CD4-positive, alpha-beta memory T cell (primary cell): Measurements from ENCODE around the gene CYP21A2. TPM values are rescaled to one million over a fixed set of nuclear protein-coding genes. Genes with fewer than 3 reads are reported as not detected.

Experiments
- CTCF ChIA-PET: fragments of 350-600 bp; sonication (Branson Sonifier 250); formaldehyde crosslinking; loops from one replicate; lab custom pipeline; 2021; ENCODE audit warnings: inconsistent platforms; ENCODE audit not compliant: partially characterized antibody; lab: Charles Lee
- POLR2A ChIA-PET: fragments of 350-600 bp; sonication (Branson Sonifier 250); formaldehyde crosslinking; loops from one replicate; lab custom pipeline; 2021; ENCODE audit not compliant: partially characterized antibody; lab: Charles Lee
- DNase-seq, 5 donors: peaks; one replicate each; pipeline versions ENCODE4 v3.0.0 to v3.0.0-alpha.2; 2020 to 2022; ENCODE audit warnings: mixed read lengths in 1 of 5
- H3K27ac ChIP-seq: one replicate; pipeline ENCODE4 v1.7.0; 2013; ENCODE audit warnings: low read depth, low read length
- H3K27me3 ChIP-seq: 2 replicates; pipeline ENCODE4 v1.7.0; 2013; ENCODE audit warnings: mild to moderate bottlenecking, low read length, moderate library complexity; ENCODE audit not compliant: insufficient read depth
- H3K36me3 ChIP-seq: 2 replicates; pipeline ENCODE4 v1.7.0; 2013; ENCODE audit warnings: mild to moderate bottlenecking, low read length, moderate library complexity; ENCODE audit not compliant: insufficient read depth
- H3K4me1 ChIP-seq: 2 replicates; pipeline ENCODE4 v1.7.0; 2013; ENCODE audit warnings: mild to moderate bottlenecking, low read length, moderate library complexity; ENCODE audit not compliant: insufficient read depth
- H3K4me3 ChIP-seq, 2 donors: one replicate each; pipeline ENCODE4 v1.7.0; 2013; ENCODE audit warnings: low read length in 2 of 2, mild to moderate bottlenecking in 1 of 2
- H3K9me3 ChIP-seq, 2 donors: one replicate each; pipeline ENCODE4 v1.7.0; 2013; ENCODE audit warnings: low read length in 2 of 2, control low read depth in 1 of 2; ENCODE audit not compliant: control insufficient read depth in 1 of 2
- H3K27ac Mint-ChIP-seq, 7 donors: one replicate each; pipeline ENCODE4 v1.8.0; 2020 to 2021; ENCODE audit warnings: mixed read lengths in 7 of 7, mild to moderate bottlenecking in 6 of 7, inconsistent platforms in 3 of 7, moderate library complexity in 3 of 7
- H3K27me3 Mint-ChIP-seq, 2 donors: one replicate each; pipeline ENCODE4 v1.8.0; 2020 to 2021; ENCODE audit warnings: mixed read lengths in 2 of 2
- H3K36me3 Mint-ChIP-seq, 2 donors: one replicate each; pipeline ENCODE4 v1.8.0; 2020 to 2021; ENCODE audit warnings: mixed read lengths in 2 of 2, inconsistent platforms in 1 of 2, mild to moderate bottlenecking in 1 of 2
- H3K4me1 Mint-ChIP-seq, 4 donors: one replicate each; pipeline ENCODE4 v1.8.0; 2020 to 2021; ENCODE audit warnings: mixed read lengths in 4 of 4, mild to moderate bottlenecking in 1 of 4
- H3K4me3 Mint-ChIP-seq, 8 donors: one replicate each; pipeline ENCODE4 v1.8.0; 2020 to 2021; ENCODE audit warnings: mixed read lengths in 8 of 8, mild to moderate bottlenecking in 7 of 8, moderate library complexity in 6 of 8, inconsistent platforms in 3 of 8
- H3K9me3 Mint-ChIP-seq, 8 donors: one replicate each; pipeline ENCODE4 v1.8.0; 2020 to 2021; ENCODE audit warnings: mixed read lengths in 8 of 8, mild to moderate bottlenecking in 5 of 8, inconsistent platforms in 3 of 8, moderate library complexity in 1 of 8
- intact Hi-C: fragments of 100-400 bp; cut with micrococcal nuclease; formaldehyde crosslinking; loops from one replicate; pipeline ENCODE4 v1.15.1; 2023
- polyA plus RNA-seq, 2 donors: library from polyadenylated mRNA; unstranded; fragments of 300-500 nt; fragmentation: Illumina TruSeq; gene quantifications; one replicate each; pipeline ENCODE4 v1.2.3, GENCODE V29; 2021
- total RNA-seq, 2 experiments: library from RNA; stranded (reverse); gene quantifications; one replicate each; pipeline ENCODE4 v1.2.3, GENCODE V29; 2021

CYP21A2 gene
- total and polyA plus RNA-seq, 4 experiments from 2014 or later, result 0.39 to 0.61 TPM; not detected in 2

DNA sequence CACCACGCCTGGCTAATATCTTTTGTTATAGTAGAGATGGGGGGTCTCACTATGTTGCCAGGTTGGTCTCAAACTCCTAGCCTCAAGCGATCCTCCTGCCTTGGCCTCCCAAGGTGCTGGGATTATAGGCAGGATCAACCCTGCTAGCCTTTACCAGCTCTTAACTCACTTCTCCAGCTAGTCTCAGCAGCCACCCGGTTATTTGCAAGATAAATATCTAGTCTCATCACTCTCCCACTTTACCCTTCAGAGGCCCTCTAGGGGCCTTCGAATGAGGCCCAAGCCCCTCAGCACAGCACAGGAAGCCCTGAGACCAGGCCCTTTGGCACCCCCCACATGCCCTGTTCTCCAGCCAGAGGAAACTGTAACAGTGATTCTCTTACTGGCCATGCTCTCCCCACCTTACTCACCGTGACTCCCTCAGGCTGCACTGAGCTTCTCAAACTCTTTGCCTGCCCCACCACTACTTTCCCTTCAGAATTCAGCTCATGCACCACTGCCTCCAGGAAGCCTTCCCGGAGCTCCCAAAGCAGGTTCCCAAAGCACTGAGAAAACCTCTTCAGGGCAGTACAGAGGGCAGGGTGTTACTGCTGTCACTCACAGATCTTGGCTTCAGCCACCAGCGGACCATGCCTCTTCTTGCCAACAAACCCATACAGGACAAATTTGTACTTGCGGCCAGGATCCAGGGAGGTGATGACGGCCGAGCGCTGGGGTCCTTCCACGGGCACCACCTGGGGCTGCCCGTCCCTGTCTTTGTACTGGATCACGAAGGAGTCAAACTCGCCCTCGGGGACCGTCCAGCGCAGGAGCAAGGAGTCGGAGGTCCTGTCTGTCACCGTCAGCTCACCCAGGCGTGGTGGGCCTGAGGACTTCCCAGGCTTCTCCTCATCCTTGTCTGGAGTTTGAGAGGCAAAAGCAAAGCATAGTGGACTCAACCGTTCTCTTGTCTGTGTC is 45.9 kb downstream of the CYP21A2 start:
- H3K4me3 Mint-ChIP-seq, result no peak overlapping the region
- CTCF ChIA-PET, result interaction anchor here (0.6 kb wide), 1 partner anchor 330 kb away, joined by 3 read pairs; no protein-coding TSS in a partner anchor
- intact Hi-C loops, result no loop called here
- POLR2A ChIA-PET, result no interaction called here
- H3K9me3 Mint-ChIP-seq, result peaks cover 0 to 2% (median 0%) of the 10 kb centered on the region in 8 donors
- peaks cover 1 to 23% (median 3%) of the 10 kb centered on the region in 4 donors for H3K4me1 Mint-ChIP-seq
- no peak for DNase-seq
- Histone ChIP-seq H3K27ac (no peak overlapping the region), H3K4me1 (no peaks in the 10 kb centered on the region), H3K4me3 (no peak overlapping the region), H3K36me3 (no peaks in the 10 kb centered on the region), H3K27me3 (peaks cover 16% of the 10 kb centered on the region), H3K9me3 (no peaks in the 10 kb centered on the region)
- peaks cover 16 to 18% of the 10 kb centered on the region in 2 donors for H3K27me3 Mint-ChIP-seq
- H3K27ac Mint-ChIP-seq, result peak overlapping the region in 1 of 7 donors; percentile 16
- H3K36me3 Mint-ChIP-seq, result no peaks in the 10 kb centered on the region

DNA sequence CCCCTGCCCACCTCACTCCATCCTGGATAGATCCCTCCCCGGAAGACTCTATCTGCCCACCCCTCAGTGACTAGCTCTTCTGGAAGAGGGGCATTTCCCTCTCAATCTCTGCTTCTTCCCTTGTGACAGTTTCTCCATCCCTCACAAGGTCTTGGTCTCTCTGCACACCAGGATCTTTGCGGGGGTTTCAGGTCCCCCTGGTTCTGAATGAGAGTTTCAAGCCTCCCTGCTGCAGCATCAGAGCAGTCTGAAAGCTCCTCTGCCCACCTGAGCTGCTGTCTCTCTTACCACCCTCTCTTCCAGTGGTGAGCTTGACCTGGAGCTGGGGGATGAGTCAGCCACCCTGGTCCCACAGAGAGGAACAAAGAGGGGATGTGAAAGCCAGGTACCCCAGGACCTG is 46.6 kb downstream of the CYP21A2 start:
- POLR2A ChIA-PET, result no interaction called here
- Mint-ChIP-seq H3K27me3 (peaks cover 16 to 18% of the 10 kb centered on the region in 2 donors), H3K4me1 (peaks cover 1 to 23% (median 3%) of the 10 kb centered on the region in 4 donors), H3K9me3 (peaks cover 0 to 2% (median 0%) of the 10 kb centered on the region in 8 donors), H3K27ac (no peak overlapping the region), H3K36me3 (no peaks in the 10 kb centered on the region), H3K4me3 (no peak overlapping the region)
- Histone ChIP-seq H3K27me3 (peaks cover 16% of the 10 kb centered on the region), H3K4me1 (no peaks in the 10 kb centered on the region), H3K9me3 (no peaks in the 10 kb centered on the region), H3K27ac (no peak overlapping the region), H3K4me3 (no peak overlapping the region), H3K36me3 (no peaks in the 10 kb centered on the region)
- no peak for DNase-seq
- CTCF ChIA-PET, result interaction anchor here (0.6 kb wide), 1 partner anchor 329 kb away, joined by 3 read pairs; no protein-coding TSS in a partner anchor
- intact Hi-C loops, result no loop called here

DNA sequence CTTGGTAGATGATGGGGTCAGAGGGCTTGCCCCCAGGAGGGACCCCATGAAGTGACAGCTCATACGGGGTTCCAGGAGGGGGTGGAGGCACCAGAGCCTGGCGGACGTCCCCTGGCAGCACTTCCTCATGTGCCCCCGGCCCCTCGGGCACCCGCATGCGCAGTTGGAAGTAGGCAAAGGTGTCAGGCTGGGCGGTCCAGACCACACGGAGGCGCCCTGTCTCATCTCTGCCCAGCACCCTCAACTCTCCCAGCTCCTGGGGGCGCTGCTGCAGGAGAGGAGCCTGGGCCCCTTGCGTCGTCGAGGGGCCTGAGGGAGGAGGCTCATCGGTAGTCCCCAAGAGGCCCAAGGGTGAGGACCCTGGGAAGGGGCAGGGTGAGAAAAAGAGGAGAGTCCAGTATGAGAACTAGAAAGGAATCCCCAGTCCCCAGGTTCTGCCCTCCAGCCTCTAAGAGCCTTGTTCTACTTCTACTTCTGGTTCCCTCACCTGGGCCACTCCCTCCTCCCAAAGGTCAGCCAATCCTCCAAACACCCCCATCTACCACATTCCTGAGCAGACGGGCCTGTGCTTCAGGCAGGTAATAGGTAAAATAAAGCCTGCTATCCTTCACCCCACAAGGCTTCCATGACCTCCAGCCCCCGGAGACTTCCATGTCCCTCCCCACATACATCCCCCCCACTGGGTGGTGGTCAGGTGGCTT is 47.7 kb downstream of the CYP21A2 start:
- intact Hi-C loops, result no loop called here
- H3K27me3 Mint-ChIP-seq, result peaks cover 16 to 19% of the 10 kb centered on the region in 2 donors

GRCh38 chr6:32086661-32087573 is 48.7 kb downstream of the CYP21A2 start:
- Histone ChIP-seq H3K27ac (no peak overlapping the region), H3K9me3 (no peaks in the 10 kb centered on the region), H3K36me3 (no peaks in the 10 kb centered on the region), H3K4me3 (no peak overlapping the region), H3K4me1 (no peaks in the 10 kb centered on the region), H3K27me3 (peaks cover 16% of the 10 kb centered on the region)
- no peak for DNase-seq
- Mint-ChIP-seq H3K4me1 (peaks cover 1 to 23% (median 3%) of the 10 kb centered on the region in 4 donors), H3K4me3 (peak overlapping the region in 4 of 8 donors; percentile 34 to 42 (median 37)), H3K27me3 (peaks cover 16 to 19% of the 10 kb centered on the region in 2 donors), H3K27ac (no peak overlapping the region), H3K9me3 (peaks cover 0 to 2% (median 0%) of the 10 kb centered on the region in 8 donors), H3K36me3 (no peaks in the 10 kb centered on the region)
- CTCF ChIA-PET, result interaction anchor here (3.4 kb wide), 1 partner anchor 68 kb away, joined by 9 read pairs; no protein-coding TSS in a partner anchor
- intact Hi-C loops, result loop anchor here (1.0 kb wide), 1 partner anchor 67 kb away; the partner anchor contains the start of gene PPT2
- POLR2A ChIA-PET, result no interaction called here

More for the DNA sequence above, 47.7 kb downstream of the CYP21A2 start:
- no peak for DNase-seq
- Mint-ChIP-seq H3K27ac (peak overlapping the region in 1 of 7 donors; percentile 52), H3K4me3 (no peak overlapping the region), H3K4me1 (peaks cover 1 to 23% (median 3%) of the 10 kb centered on the region in 4 donors), H3K36me3 (no peaks in the 10 kb centered on the region), H3K9me3 (peaks cover 0 to 2% (median 0%) of the 10 kb centered on the region in 8 donors)
- ChIA-PET CTCF (interaction anchor here (0.8 kb wide), 1 partner anchor 211 kb away, joined by 3 read pairs; no protein-coding TSS in a partner anchor), POLR2A (no interaction called here)
- Histone ChIP-seq H3K4me3 (no peak overlapping the region), H3K36me3 (no peaks in the 10 kb centered on the region), H3K9me3 (no peaks in the 10 kb centered on the region), H3K4me1 (no peaks in the 10 kb centered on the region), H3K27me3 (peaks cover 16% of the 10 kb centered on the region), H3K27ac (no peak overlapping the region)

GRCh38 chr6:32087574-32088486 is 49.6 kb downstream of the CYP21A2 start:
- Mint-ChIP-seq H3K36me3 (no peaks in the 10 kb centered on the region), H3K4me3 (peak overlapping the region in 1 of 8 donors; percentile 52)

More at GRCh38 chr6:32087574-32088486, 49.6 kb downstream of the CYP21A2 start:
- H3K4me1 ChIP-seq, result no peaks in the 10 kb centered on the region
- intact Hi-C loops, result loop anchor here (1.0 kb wide), 1 partner anchor 66 kb away; the partner anchor contains the start of gene PPT2
- H3K36me3 ChIP-seq, result no peaks in the 10 kb centered on the region
- H3K27ac ChIP-seq, result no peak overlapping the region
- H3K4me1 Mint-ChIP-seq, result peaks cover 1 to 21% (median 3%) of the 10 kb centered on the region in 4 donors
- DNase-seq, result peak; percentile 51 to 64 (median 60)
- H3K9me3 ChIP-seq, result no peaks in the 10 kb centered on the region
- no peak overlapping the region for H3K4me3 ChIP-seq
- H3K27me3 Mint-ChIP-seq, result peaks cover 14 to 19% of the 10 kb centered on the region in 2 donors
- H3K9me3 Mint-ChIP-seq, result peaks cover 0 to 2% (median 0%) of the 10 kb centered on the region in 8 donors
- H3K27ac Mint-ChIP-seq, result peak overlapping the region in 1 of 7 donors; percentile 35
- ChIA-PET POLR2A (no interaction called here), CTCF (interaction anchor here (0.6 to 3.4 kb wide), 2 partner anchors 67 to 325 kb away, joined by 3 to 9 read pairs; no protein-coding TSS in a partner anchor)
- peaks cover 16% of the 10 kb centered on the region for H3K27me3 ChIP-seq
